Measurements from ENCODE around the gene ADGRB2.

ADGRB2 gene

GRCh38 chr1:31796707-31797106, 32.6 kb upstream of the ADGRB2 start:
- no peak for DNase-seq
- peaks cover 2% of the 10 kb centered on the region for H3K4me1 ChIP-seq (ENCODE audit: control insufficient read depth, low read depth, low read length)
- H2AK5ac ChIP-seq (ENCODE audit: low read length): no peak overlapping the region
- no peaks in the 10 kb centered on the region for H3K27me3 ChIP-seq (ENCODE audit: insufficient read depth, low read length, poor library complexity)
- no peak overlapping the region for H3K9ac ChIP-seq (ENCODE audit: low read length)
- WGBS (ENCODE audit: extremely low coverage, insufficient coverage, low lambda C conversion rate): no CpG with 5 or more reads among the region's 7 CpGs
- H2BK5ac ChIP-seq (ENCODE audit: low read length): no peak overlapping the region
- no peak overlapping the region for H2BK120ac ChIP-seq (ENCODE audit: low read depth, low read length)
- no peak overlapping the region for H3K27ac ChIP-seq (ENCODE audit: low read depth, low read length)
- H3K4ac ChIP-seq (ENCODE audit: low read depth, low read length): no peak overlapping the region
- H2BK15ac ChIP-seq (replicated peaks; ENCODE audit: low read depth): no peak overlapping the region
- no peaks in the 10 kb centered on the region for H3K79me2 ChIP-seq (ENCODE audit: control insufficient read depth, insufficient read depth, low read length)
- no peak overlapping the region for H4K8ac ChIP-seq (ENCODE audit: low read depth, low read length)
- H3K36me3 ChIP-seq (ENCODE audit: control insufficient read depth, insufficient read depth, low read length): no peaks in the 10 kb centered on the region
- no peaks in the 10 kb centered on the region for H3K79me1 ChIP-seq (ENCODE audit: low read length)
- H3K4me2 ChIP-seq (ENCODE audit: low read length): no peak overlapping the region
- H3K18ac ChIP-seq (ENCODE audit: low read length): no peak overlapping the region
- no peak overlapping the region for H3K56ac ChIP-seq (ENCODE audit: low read length)
- no peak overlapping the region for H3K4me3 ChIP-seq (ENCODE audit: low read length)
- no peak overlapping the region for H4K5ac ChIP-seq (ENCODE audit: low read length)
- H3K23ac ChIP-seq (ENCODE audit: low read length): no peak overlapping the region

GRCh38 chr1:31795801-31796621, 31.9 kb upstream of the ADGRB2 start:
- Histone ChIP-seq H4K8ac (ENCODE audit: low read depth, low read length) (no peak overlapping the region), H3K27ac (ENCODE audit: low read depth, low read length) (no peak overlapping the region), H2BK5ac (ENCODE audit: low read length) (no peak overlapping the region), H3K9ac (ENCODE audit: low read length) (no peak overlapping the region), H3K4me1 (ENCODE audit: control insufficient read depth, low read depth, low read length) (peaks cover 2% of the 10 kb centered on the region), H2BK15ac (replicated peaks; ENCODE audit: low read depth) (no peak overlapping the region), H3K23ac (ENCODE audit: low read length) (no peak overlapping the region), H3K4me3 (ENCODE audit: low read length) (no peak overlapping the region), H2AK5ac (ENCODE audit: low read length) (no peak overlapping the region), H3K79me1 (ENCODE audit: low read length) (no peaks in the 10 kb centered on the region), H3K4me2 (ENCODE audit: low read length) (no peak overlapping the region), H3K18ac (ENCODE audit: low read length) (no peak overlapping the region), H3K56ac (ENCODE audit: low read length) (no peak overlapping the region), H3K36me3 (ENCODE audit: control insufficient read depth, insufficient read depth, low read length) (no peaks in the 10 kb centered on the region), H3K79me2 (ENCODE audit: control insufficient read depth, insufficient read depth, low read length) (no peaks in the 10 kb centered on the region), H3K4ac (ENCODE audit: low read depth, low read length) (no peak overlapping the region), H2BK120ac (ENCODE audit: low read depth, low read length) (no peak overlapping the region), H3K27me3 (ENCODE audit: insufficient read depth, low read length, poor library complexity) (no peaks in the 10 kb centered on the region), H4K5ac (ENCODE audit: low read length) (no peak overlapping the region)
- WGBS (ENCODE audit: extremely low coverage, insufficient coverage, low lambda C conversion rate): no CpG with 5 or more reads among the region's 13 CpGs
- DNase-seq: no peak

- no peak overlapping the region for H2BK15ac ChIP-seq (replicated peaks; ENCODE audit: low read depth)
- no peaks in the 10 kb centered on the region for H3K36me3 ChIP-seq (ENCODE audit: control insufficient read depth, insufficient read depth, low read length)
- H3K4ac ChIP-seq (ENCODE audit: low read depth, low read length): no peak overlapping the region
- peaks cover 2% of the 10 kb centered on the region for H3K4me1 ChIP-seq (ENCODE audit: control insufficient read depth, low read depth, low read length)
- H4K8ac ChIP-seq (ENCODE audit: low read depth, low read length): no peak overlapping the region
- no peak overlapping the region for H3K9ac ChIP-seq (ENCODE audit: low read length)
- no peak overlapping the region for H3K27ac ChIP-seq (ENCODE audit: low read depth, low read length)
- no CpG with 5 or more reads among the region's 2 CpGs for WGBS (ENCODE audit: extremely low coverage, insufficient coverage, low lambda C conversion rate)
- H3K4me3 ChIP-seq (ENCODE audit: low read length): no peak overlapping the region
- H3K79me1 ChIP-seq (ENCODE audit: low read length): no peaks in the 10 kb centered on the region
- no peak overlapping the region for H2BK120ac ChIP-seq (ENCODE audit: low read depth, low read length)
- DNase-seq: no peak
- H3K56ac ChIP-seq (ENCODE audit: low read length): no peak overlapping the region
- no peaks in the 10 kb centered on the region for H3K79me2 ChIP-seq (ENCODE audit: control insufficient read depth, insufficient read depth, low read length)
- H4K5ac ChIP-seq (ENCODE audit: low read length): no peak overlapping the region
- no peak overlapping the region for H3K23ac ChIP-seq (ENCODE audit: low read length)
- no peak overlapping the region for H3K4me2 ChIP-seq (ENCODE audit: low read length)
- H2AK5ac ChIP-seq (ENCODE audit: low read length): no peak overlapping the region
- no peak overlapping the region for H3K18ac ChIP-seq (ENCODE audit: low read length)
- no peaks in the 10 kb centered on the region for H3K27me3 ChIP-seq (ENCODE audit: insufficient read depth, low read length, poor library complexity)
- H2BK5ac ChIP-seq (ENCODE audit: low read length): no peak overlapping the region
Observed at GRCh38 chr1:31795096-31795675, 31.0 kb upstream of the ADGRB2 start.

GRCh38 chr1:31793586-31794285, 29.6 kb upstream of the ADGRB2 start:
- no peak overlapping the region for H3K4me2 ChIP-seq (ENCODE audit: low read length)
- DNase-seq: no peak
- H2BK15ac ChIP-seq (replicated peaks; ENCODE audit: low read depth): no peak overlapping the region
- H3K4ac ChIP-seq (ENCODE audit: low read depth, low read length): no peak overlapping the region
- H3K4me1 ChIP-seq (ENCODE audit: control insufficient read depth, low read depth, low read length): no peaks in the 10 kb centered on the region
- H3K9ac ChIP-seq (ENCODE audit: low read length): no peak overlapping the region
- H4K8ac ChIP-seq (ENCODE audit: low read depth, low read length): no peak overlapping the region
- H2AK5ac ChIP-seq (ENCODE audit: low read length): no peak overlapping the region
- H3K27ac ChIP-seq (ENCODE audit: low read depth, low read length): no peak overlapping the region
- H3K36me3 ChIP-seq (ENCODE audit: control insufficient read depth, insufficient read depth, low read length): no peaks in the 10 kb centered on the region
- no peak overlapping the region for H4K5ac ChIP-seq (ENCODE audit: low read length)
- no peak overlapping the region for H3K56ac ChIP-seq (ENCODE audit: low read length)
- H2BK5ac ChIP-seq (ENCODE audit: low read length): no peak overlapping the region
- H3K27me3 ChIP-seq (ENCODE audit: insufficient read depth, low read length, poor library complexity): no peaks in the 10 kb centered on the region
- no peak overlapping the region for H3K18ac ChIP-seq (ENCODE audit: low read length)
- no peaks in the 10 kb centered on the region for H3K79me1 ChIP-seq (ENCODE audit: low read length)
- H3K79me2 ChIP-seq (ENCODE audit: control insufficient read depth, insufficient read depth, low read length): no peaks in the 10 kb centered on the region
- H3K23ac ChIP-seq (ENCODE audit: low read length): no peak overlapping the region
- WGBS (ENCODE audit: extremely low coverage, insufficient coverage, low lambda C conversion rate): no CpG with 5 or more reads among the region's 13 CpGs
- H2BK120ac ChIP-seq (ENCODE audit: low read depth, low read length): no peak overlapping the region
- H3K4me3 ChIP-seq (ENCODE audit: low read length): no peak overlapping the region

- Histone ChIP-seq H3K9ac (ENCODE audit: low read length) (no peak overlapping the region), H3K79me2 (ENCODE audit: control insufficient read depth, insufficient read depth, low read length) (no peaks in the 10 kb centered on the region), H3K36me3 (ENCODE audit: control insufficient read depth, insufficient read depth, low read length) (no peaks in the 10 kb centered on the region), H4K5ac (ENCODE audit: low read length) (no peak overlapping the region), H3K4me1 (ENCODE audit: control insufficient read depth, low read depth, low read length) (no peaks in the 10 kb centered on the region), H3K27me3 (ENCODE audit: insufficient read depth, low read length, poor library complexity) (no peaks in the 10 kb centered on the region), H4K8ac (ENCODE audit: low read depth, low read length) (no peak overlapping the region), H2BK15ac (replicated peaks; ENCODE audit: low read depth) (no peak overlapping the region), H3K23ac (ENCODE audit: low read length) (no peak overlapping the region), H3K18ac (ENCODE audit: low read length) (no peak overlapping the region), H2BK5ac (ENCODE audit: low read length) (no peak overlapping the region), H2BK120ac (ENCODE audit: low read depth, low read length) (no peak overlapping the region), H3K79me1 (ENCODE audit: low read length) (no peaks in the 10 kb centered on the region), H3K4ac (ENCODE audit: low read depth, low read length) (no peak overlapping the region), H2AK5ac (ENCODE audit: low read length) (no peak overlapping the region), H3K4me2 (ENCODE audit: low read length) (no peak overlapping the region), H3K4me3 (ENCODE audit: low read length) (no peak overlapping the region), H3K56ac (ENCODE audit: low read length) (no peak overlapping the region), H3K27ac (ENCODE audit: low read depth, low read length) (no peak overlapping the region)
- DNase-seq: no peak
- WGBS (ENCODE audit: extremely low coverage, insufficient coverage, low lambda C conversion rate): no CpG with 5 or more reads among the region's 6 CpGs
Observed at GRCh38 chr1:31793086-31793485, 28.9 kb upstream of the ADGRB2 start.

Data from mesendoderm (in vitro differentiated cells).